ENCODE results near the gene TMCC1.

DNA sequence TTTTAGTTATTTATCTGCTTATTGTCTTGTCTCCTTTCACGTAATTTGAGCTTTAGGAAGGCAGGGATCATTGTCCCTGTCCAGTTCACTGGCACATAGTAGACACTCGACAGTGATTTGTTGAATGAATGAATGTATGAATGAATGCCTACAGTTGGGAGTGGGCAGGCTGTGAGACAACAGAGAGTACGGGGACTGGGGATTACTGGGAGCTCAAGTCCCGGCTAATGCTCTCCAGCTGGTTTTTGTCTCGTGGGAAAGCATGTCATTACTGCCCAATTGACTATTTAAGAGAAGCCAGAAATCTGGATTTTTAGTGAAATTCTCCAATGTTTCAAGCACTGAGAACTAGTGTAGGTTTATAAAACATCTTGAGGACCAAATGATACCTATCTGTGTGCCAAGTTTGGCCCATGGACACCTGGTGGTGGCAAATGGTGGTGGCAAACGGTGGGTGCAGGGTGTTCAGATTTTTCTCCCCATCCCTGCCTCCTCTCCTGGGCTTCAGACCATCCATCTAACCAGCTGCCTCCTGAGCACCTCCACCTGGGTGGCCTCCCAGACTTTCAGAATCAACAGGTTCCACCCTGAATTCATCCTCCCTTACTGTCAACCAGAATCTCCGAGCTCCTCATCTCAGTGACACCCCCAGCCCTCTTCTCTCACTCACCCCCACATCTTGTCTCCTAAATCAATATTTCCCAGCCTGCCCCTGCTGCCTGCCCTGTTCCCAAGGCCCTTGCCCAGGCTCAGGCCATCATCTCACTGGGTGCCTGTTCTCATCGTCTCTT is 44.8 kb upstream of the TMCC1 start:
- TF ChIP-seq ZFP36 (IDR thresholded peaks at IDR 0.05; ENCODE audit: borderline replicate concordance, partially characterized antibody) (no peak), MYC (IDR thresholded peaks at IDR 0.05; ENCODE audit: borderline replicate concordance, low read length) (no peak), CEBPB (IDR thresholded peaks at IDR 0.05) (no peak), KDM5A (IDR thresholded peaks at IDR 0.05) (no peak)
- TF ChIP-seq, protein P1, sequence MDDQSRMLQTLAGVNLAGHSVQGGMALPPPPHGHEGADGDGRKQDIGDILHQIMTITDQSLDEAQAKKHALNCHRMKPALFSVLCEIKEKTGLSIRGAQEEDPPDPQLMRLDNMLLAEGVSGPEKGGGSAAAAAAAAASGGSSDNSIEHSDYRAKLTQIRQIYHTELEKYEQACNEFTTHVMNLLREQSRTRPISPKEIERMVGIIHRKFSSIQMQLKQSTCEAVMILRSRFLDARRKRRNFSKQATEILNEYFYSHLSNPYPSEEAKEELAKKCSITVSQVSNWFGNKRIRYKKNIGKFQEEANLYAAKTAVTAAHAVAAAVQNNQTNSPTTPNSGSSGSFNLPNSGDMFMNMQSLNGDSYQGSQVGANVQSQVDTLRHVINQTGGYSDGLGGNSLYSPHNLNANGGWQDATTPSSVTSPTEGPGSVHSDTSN (IDR thresholded peaks at IDR 0.05), result no peak
- TF ChIP-seq, protein P2, sequence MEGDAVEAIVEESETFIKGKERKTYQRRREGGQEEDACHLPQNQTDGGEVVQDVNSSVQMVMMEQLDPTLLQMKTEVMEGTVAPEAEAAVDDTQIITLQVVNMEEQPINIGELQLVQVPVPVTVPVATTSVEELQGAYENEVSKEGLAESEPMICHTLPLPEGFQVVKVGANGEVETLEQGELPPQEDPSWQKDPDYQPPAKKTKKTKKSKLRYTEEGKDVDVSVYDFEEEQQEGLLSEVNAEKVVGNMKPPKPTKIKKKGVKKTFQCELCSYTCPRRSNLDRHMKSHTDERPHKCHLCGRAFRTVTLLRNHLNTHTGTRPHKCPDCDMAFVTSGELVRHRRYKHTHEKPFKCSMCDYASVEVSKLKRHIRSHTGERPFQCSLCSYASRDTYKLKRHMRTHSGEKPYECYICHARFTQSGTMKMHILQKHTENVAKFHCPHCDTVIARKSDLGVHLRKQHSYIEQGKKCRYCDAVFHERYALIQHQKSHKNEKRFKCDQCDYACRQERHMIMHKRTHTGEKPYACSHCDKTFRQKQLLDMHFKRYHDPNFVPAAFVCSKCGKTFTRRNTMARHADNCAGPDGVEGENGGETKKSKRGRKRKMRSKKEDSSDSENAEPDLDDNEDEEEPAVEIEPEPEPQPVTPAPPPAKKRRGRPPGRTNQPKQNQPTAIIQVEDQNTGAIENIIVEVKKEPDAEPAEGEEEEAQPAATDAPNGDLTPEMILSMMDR (IDR thresholded peaks at IDR 0.05), result no peak

Measured in A549 (cell line).